GM21723 (cell line): ENCODE data around the gene ROCK1.
A peak's percentile ranks its signal among the peaks of the same experiment; 100 is the strongest.

Experiments
- ATAC-seq: cut with Tn5 transposase; IDR thresholded peaks from one replicate; pipeline ENCODE4 v1.9.1; 2021; ENCODE audit warnings: mild to moderate bottlenecking, moderate library complexity; ENCODE audit not compliant: unreplicated experiment

ROCK1 gene

GRCh38 chr18:21109936-21110712 lies 1.5 kb downstream of the ROCK1 start:
- ATAC-seq, result peak; percentile 5

DNA sequence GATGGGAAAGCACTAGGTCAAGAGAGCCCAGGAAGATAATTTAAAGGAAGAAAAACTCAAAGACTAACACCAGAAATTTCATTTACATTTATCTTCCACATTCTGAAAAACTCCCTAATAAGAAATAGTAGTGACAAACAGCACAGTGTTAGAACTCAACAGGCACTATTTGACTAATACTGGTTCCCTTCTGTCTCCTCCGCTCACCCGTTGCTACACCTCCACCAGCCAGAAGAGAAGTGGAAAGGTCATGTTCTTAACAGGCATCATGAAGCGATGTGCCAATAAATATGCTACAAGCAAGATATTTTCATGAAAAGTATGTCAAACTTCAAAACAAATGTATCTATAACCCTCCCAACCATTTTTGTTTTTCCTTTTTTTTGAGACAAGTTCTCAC lies 5.7 kb downstream of the ROCK1 start:
- ATAC-seq, result no peak

GRCh38 chr18:21101172-21101571 lies 10.4 kb downstream of the ROCK1 start:
- no peak for ATAC-seq

- no peak for ATAC-seq
Observed at GRCh38 chr18:21100678-21101077, 10.9 kb downstream of the ROCK1 start.

DNA sequence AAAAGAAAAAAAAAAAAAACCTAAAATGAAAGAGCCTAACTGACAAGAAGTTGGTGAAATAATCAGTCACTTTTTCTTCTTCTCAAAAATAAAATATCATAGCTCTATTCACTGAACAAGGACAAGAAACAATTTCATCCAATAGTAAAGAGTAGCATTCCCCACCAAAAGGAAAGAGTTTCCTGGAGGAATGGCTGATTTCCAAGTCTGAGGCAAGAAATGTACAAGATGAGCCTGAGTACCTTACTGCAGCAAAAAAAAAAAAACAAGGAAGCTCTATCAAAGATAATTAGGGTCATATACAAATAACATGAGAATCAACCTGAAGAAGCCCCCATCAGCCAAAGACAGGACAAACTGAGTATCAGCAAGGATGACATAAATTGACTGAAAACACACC lies 11.5 kb downstream of the ROCK1 start:
- no peak for ATAC-seq

- ATAC-seq, result peak; percentile 86
Observed at GRCh38 chr18:21099442-21099841, 12.2 kb downstream of the ROCK1 start.

GRCh38 chr18:21096760-21097159 lies 14.9 kb downstream of the ROCK1 start:
- ATAC-seq, result no peak

DNA sequence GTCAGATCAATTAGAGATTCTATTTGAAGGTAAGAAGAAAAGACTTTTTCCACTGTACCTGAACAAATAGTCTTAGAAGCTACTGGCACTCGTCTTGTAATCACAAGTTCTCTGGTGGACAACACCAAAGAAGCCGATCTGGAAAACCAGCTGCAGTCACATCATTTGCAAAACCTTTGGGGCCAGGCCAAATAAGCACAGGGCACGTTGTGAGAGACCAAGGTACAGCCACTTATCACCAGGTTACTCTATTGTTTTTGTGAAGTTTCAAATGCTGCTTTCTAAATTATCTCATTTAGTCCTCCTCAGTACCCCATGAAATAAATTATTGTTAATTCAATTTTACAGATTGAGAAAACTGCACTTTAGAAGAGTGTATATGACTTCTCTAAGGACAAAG lies 18.5 kb downstream of the ROCK1 start:
- ATAC-seq, result no peak

GRCh38 chr18:21090680-21091079 lies 20.9 kb downstream of the ROCK1 start:
- ATAC-seq, result no peak

GRCh38 chr18:21085579-21086166 lies 25.9 kb downstream of the ROCK1 start:
- ATAC-seq, result no peak

DNA sequence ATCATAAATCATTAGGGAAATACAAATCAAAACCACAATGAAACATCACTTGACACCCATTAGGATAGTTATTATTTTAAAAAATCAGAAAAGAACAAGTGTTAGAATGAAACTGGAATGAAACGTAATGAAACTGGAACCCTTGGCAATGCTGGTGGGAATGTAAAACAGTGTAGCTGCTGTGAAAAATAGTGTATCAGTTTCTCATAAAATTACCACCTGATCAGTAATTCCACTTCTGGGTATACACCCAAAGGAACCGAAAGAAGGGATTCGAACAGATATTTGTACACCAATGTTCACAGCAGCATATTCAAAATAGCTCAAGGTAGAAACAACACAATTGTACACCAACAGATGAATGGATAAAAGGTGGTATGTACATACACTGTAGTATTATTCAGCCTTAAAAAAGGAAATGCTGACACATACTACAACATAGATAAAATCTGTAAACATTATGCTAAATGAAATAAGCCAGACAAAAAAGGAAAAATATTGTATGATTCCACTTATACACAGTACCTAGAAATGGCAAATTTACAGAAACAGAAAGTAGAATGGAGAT lies 27.0 kb downstream of the ROCK1 start:
- ATAC-seq, result no peak

- no peak for ATAC-seq
Observed at GRCh38 chr18:21083017-21083416, 28.6 kb downstream of the ROCK1 start.

DNA sequence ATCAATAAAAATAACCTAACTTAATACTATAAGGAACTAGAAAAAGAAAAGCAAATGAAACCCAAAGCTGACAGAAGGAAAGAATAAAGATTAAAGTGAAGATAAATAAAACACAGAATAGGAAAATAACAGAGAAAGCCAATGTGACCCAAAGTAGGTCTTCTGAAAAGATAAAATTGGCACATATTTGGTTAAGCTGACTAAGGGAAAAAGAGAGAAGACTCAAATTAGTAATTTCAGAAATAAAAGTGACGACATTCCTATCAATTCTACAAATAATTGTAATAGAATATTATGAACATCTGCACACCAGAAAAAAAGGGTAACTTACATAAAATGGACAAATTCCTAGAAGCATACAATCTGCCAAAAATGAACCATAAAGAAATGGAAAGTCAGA lies 30.2 kb downstream of the ROCK1 start:
- no peak for ATAC-seq

- ATAC-seq, result no peak
Observed at GRCh38 chr18:21080576-21080975, 31.0 kb downstream of the ROCK1 start.

GRCh38 chr18:21074336-21075323 lies 37.0 kb downstream of the ROCK1 start:
- ATAC-seq, result no peak

GRCh38 chr18:21073180-21073579 lies 38.4 kb downstream of the ROCK1 start:
- no peak for ATAC-seq

- ATAC-seq, result no peak
Observed at GRCh38 chr18:21071071-21071470, 40.5 kb downstream of the ROCK1 start.

- no peak for ATAC-seq
Observed at GRCh38 chr18:21069468-21069867, 42.1 kb downstream of the ROCK1 start.

DNA sequence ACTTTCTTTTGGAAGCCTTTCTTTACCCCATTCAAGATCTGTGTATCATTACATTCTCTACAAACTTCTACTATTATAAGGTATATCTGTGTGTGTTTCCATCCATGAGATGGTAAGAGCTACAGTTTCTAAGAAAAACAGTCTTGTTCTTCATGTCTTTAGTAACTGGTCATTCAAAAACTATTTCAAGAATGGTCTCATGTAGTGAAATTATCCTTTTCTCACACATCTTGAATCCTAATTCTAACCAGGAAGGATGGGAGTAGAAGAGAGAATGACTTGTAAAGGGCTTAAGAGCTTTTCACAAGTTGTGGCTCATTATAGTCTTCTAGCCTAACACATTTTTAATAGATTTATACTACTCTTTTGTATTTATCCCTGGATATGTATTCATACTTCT lies 47.3 kb downstream of the ROCK1 start:
- ATAC-seq, result no peak

GRCh38 chr18:21063011-21063410 lies 48.6 kb downstream of the ROCK1 start:
- ATAC-seq, result no peak

DNA sequence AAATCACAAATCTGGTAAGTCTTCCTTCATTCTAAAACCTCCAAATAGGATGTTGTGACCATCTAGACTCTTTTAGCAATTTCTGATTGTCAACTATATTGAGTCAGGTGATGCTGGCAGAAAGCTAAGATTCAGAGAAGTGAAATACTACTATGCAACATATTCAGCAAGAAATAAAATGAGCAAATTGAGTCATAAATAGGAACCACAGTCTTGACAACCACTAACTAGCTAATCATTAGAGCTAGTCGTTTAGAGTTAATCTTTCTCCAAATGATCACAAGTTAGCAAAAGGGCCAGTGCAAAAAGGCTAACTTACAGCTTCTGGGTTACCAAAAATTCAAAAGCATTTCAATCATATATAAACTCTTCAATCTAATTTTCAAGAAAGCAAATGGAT lies 54.5 kb downstream of the ROCK1 start:
- ATAC-seq, result no peak
